ENCODE results near the gene SOX10. TPM values are rescaled to one million over a fixed set of nuclear protein-coding genes. Genes with fewer than 3 reads are reported as not detected.
A peak's percentile ranks its signal among the peaks of the same experiment; 100 is the strongest.

SOX10 gene
- total RNA-seq, 2 experiments from 2014 or later, result not detected

DNA sequence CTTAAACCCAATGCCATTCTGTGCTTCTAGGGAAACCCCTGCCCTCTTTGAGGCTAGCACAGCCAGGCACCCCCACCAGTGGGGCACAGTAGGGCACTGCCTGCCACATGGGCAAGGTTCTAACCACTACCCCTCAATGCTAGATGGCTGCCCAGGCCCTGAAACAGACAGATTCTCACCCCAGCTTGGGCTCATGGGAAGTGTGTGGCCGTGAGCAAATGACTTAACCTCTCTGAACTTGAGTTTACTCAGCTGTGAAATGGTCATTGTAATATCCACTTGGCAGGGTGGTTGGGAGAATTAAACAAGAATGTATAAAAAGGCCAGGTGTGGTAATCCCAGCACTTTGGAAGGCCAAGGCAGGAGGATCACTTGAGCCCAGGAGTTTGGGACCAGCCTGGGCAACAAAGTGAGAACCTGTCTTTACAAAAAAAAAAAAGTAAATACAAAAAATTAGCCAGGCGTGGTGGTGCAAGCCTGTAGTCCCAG, 53.4 kb downstream of the SOX10 start:
- Mint-ChIP-seq H3K36me3 (ENCODE audit: low read depth) (peaks cover 7% of the 10 kb centered on the region), H3K4me3 (no peak overlapping the region), H3K27me3 (ENCODE audit: low read depth) (no peaks in the 10 kb centered on the region), H3K9me3 (ENCODE audit: insufficient read depth) (no peaks in the 10 kb centered on the region), H3K27ac (no peak overlapping the region), H3K4me1 (ENCODE audit: low read depth) (peaks cover 15% of the 10 kb centered on the region)
- ATAC-seq (no peak), DNase-seq (no peak)
- ChIA-PET CTCF (interaction anchor here (1.2 to 1.7 kb wide), 4 partner anchors 21 to 324 kb away, joined by 3 to 7 read pairs (median 4); partner anchors contain the start of genes C22orf23 and POLR2F), POLR2A (no interaction called here)

DNA sequence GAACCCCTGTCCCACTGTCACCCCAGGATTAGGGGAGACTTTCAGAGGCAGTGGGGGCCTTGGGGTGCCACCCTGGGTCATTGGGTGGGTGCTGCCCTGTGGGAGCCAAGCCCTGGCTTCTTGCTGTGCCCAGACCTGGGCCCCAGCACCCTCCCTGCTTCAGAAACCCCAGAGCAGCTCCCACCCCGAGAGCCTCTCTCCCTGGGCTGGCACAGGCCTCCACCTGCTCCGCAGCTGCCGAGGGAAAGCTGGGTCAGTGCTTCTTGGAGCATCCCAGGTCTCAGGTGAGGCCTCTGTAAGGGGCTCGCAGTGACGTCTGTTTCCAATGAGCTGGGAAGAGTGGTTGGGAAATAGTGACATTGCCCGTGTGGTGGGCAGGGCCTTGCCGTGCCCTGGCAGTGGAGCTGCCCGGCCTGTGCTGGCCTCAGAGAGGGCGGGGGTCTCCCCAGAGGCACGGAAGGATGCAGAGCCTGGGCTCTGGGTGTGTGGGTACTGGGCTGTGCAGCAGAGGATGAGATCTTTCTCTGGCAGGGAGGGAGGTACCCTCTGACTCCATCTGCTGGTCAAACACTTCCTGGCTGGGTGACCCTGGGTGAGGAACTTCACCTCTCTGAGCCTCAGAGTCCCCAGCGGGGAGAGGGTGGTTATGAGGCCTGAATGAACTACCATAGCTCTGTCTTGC, 53.9 kb downstream of the SOX10 start:
- Mint-ChIP-seq H3K9me3 (ENCODE audit: insufficient read depth) (no peaks in the 10 kb centered on the region), H3K4me1 (ENCODE audit: low read depth) (peaks cover 15% of the 10 kb centered on the region), H3K27me3 (ENCODE audit: low read depth) (no peaks in the 10 kb centered on the region), H3K27ac (no peak overlapping the region), H3K36me3 (ENCODE audit: low read depth) (peaks cover 7% of the 10 kb centered on the region), H3K4me3 (no peak overlapping the region)
- DNase-seq, result peak; percentile 52
- no peak for ATAC-seq
- POLR2A ChIA-PET, result no interaction called here
- CTCF ChIA-PET, result interaction anchor here (1.2 to 1.7 kb wide), 4 partner anchors 20 to 324 kb away, joined by 3 to 7 read pairs (median 4); partner anchors contain the start of genes C22orf23 and POLR2F

DNA sequence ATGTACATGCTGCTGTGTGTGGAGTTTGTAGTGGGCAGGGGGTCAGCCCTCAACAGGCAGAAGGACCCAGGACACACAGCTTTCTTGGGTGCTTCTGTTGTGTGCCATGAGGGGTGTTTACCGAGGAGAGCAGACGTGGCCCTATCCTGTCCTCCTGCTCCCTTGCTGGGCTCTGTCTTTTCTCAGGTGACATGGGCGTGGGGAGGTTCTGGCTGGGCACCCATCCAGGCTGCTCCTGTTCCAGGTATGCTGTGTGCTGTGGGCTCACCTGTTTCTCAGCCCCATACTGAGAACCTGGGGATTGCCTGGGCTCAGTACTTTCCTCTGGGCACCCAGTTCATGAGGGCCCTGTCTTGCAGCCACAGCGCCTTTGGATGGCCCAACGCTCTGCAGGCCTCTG, 55.0 kb downstream of the SOX10 start:
- Mint-ChIP-seq H3K9me3 (ENCODE audit: insufficient read depth) (no peaks in the 10 kb centered on the region), H3K27ac (peak overlapping the region; percentile 60), H3K27me3 (ENCODE audit: low read depth) (no peaks in the 10 kb centered on the region), H3K36me3 (ENCODE audit: low read depth) (peaks cover 7% of the 10 kb centered on the region), H3K4me3 (no peak overlapping the region), H3K4me1 (ENCODE audit: low read depth) (peaks cover 15% of the 10 kb centered on the region)
- ChIA-PET CTCF (no interaction called here), POLR2A (no interaction called here)
- DNase-seq, result no peak
- ATAC-seq, result no peak

DNA sequence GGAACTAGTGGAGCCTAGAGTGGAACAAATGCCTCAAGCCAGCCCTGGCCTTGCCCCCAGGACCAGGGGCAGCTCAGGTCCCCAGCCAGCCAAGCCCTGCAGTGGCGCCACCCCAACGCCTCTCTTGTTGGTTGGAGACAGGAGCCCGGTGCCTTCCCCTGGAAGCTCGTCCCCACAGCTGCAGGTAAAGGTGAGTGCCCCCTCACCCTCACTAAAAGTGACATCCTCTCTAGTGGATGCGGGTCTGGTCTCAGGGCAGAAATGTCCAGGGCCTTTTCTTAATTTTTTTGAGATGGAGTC, 56.8 kb downstream of the SOX10 start:
- peaks cover 4% of the 10 kb centered on the region for H3K4me1 Mint-ChIP-seq (ENCODE audit: low read depth)
- no peak overlapping the region for H3K4me3 Mint-ChIP-seq
- no peaks in the 10 kb centered on the region for H3K9me3 Mint-ChIP-seq (ENCODE audit: insufficient read depth)
- H3K36me3 Mint-ChIP-seq (ENCODE audit: low read depth), result peaks cover 8% of the 10 kb centered on the region
- no peak for ATAC-seq
- ChIA-PET POLR2A (no interaction called here), CTCF (no interaction called here)
- no peak for DNase-seq
- H3K27me3 Mint-ChIP-seq (ENCODE audit: low read depth), result no peaks in the 10 kb centered on the region
- no peak overlapping the region for H3K27ac Mint-ChIP-seq

DNA sequence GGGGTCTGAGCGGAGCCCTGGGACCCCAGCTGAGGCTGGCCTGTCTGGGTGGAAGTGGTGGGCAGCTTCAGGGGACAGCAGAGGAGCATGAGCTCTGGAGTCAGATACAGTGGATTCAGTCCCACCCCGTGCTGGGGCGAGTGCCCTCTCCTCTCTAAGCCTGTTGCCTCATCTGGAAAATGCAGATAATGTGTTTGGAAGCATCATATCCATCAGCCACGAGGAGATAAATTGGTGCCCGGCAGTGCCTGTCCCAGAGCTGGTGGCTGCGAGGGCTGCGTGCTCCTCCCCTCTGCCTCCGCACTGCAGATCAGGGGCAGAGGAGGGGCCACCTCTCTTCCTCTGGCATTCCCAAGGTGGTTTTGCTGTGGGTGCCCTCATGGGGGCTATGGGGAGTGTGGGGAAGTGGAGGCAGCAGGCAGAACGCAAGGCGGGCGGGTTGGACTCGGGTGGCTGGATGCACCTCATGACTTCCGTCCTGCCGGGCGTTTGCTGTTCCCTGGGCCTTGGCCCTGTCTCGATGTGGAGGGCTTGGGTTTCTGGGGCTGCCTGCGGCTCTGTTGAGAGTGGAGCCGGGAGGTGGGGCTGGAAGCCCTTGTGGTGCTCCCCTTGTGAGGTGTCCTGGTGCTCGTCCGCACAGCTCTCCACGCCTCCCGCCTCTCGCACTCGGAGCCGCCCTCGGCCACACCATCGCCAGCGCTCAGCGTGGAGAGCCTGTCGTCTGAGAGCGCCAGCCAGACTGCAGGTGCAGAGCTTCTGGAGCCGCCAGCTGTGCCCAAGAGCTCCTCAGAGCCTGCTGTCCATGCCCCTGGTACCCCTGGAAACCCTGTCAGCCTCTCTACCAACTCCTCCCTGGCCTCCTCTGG, 57.4 kb downstream of the SOX10 start:
- no peaks in the 10 kb centered on the region for H3K27me3 Mint-ChIP-seq (ENCODE audit: low read depth)
- H3K36me3 Mint-ChIP-seq (ENCODE audit: low read depth), result peaks cover 8% of the 10 kb centered on the region
- peaks cover 4% of the 10 kb centered on the region for H3K4me1 Mint-ChIP-seq (ENCODE audit: low read depth)
- H3K9me3 Mint-ChIP-seq (ENCODE audit: insufficient read depth), result no peaks in the 10 kb centered on the region
- ATAC-seq, result no peak
- ChIA-PET POLR2A (no interaction called here), CTCF (no interaction called here)
- H3K4me3 Mint-ChIP-seq, result no peak overlapping the region
- H3K27ac Mint-ChIP-seq, result no peak overlapping the region
- no peak for DNase-seq

DNA sequence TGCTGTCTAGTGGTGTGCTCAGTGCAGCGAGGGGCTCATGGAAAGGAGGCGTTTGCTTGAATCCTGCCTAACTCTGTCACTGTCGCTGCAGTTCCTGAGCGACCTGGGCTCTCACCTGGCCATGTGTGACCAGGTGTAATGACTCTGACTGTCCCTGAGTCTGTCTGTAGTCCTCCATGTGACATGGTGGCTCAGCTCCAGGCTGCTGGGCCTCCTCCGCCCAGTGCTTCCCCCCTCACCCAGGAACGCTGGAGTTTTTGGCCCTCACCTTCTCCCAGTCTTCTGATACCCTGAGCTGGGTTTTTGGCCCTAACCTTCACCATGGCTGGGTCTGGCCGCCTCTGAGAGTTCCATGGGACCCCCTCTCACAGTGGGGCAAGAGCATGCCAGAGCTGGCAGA, 58.0 kb downstream of the SOX10 start:
- CTCF ChIA-PET, result no interaction called here
- peaks cover 4% of the 10 kb centered on the region for H3K4me1 Mint-ChIP-seq (ENCODE audit: low read depth)

DNA sequence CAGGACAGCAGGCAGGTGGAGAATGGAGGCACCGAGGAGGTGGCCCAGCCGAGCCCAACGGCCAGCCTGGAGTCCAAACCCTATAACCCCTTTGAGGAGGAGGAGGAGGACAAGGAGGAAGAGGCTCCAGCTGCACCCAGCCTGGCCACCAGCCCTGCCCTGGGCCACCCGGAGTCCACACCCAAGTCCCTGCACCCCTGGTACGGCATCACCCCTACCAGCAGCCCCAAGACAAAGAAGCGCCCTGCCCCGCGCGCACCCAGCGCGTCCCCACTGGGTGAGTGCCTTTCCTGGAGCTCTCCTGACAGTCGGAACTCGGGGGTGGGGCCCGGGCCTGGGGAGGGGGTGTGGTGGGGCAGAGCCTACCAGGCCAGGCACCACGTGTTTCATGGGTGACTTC, 58.6 kb downstream of the SOX10 start:
- DNase-seq, result no peak
- ChIA-PET CTCF (no interaction called here), POLR2A (interaction anchor here (1.3 kb wide), 1 partner anchor 29 kb away, joined by 4 read pairs; no protein-coding TSS in a partner anchor)
- no peak for ATAC-seq
- Mint-ChIP-seq H3K4me3 (no peak overlapping the region), H3K27ac (no peak overlapping the region), H3K27me3 (ENCODE audit: low read depth) (no peaks in the 10 kb centered on the region), H3K9me3 (ENCODE audit: insufficient read depth) (no peaks in the 10 kb centered on the region), H3K4me1 (ENCODE audit: low read depth) (peaks cover 4% of the 10 kb centered on the region), H3K36me3 (ENCODE audit: low read depth) (peaks cover 10% of the 10 kb centered on the region)

More for the DNA sequence above, 58.0 kb downstream of the SOX10 start:
- no peak overlapping the region for H3K27ac Mint-ChIP-seq
- H3K36me3 Mint-ChIP-seq (ENCODE audit: low read depth), result peaks cover 10% of the 10 kb centered on the region
- ATAC-seq (no peak), DNase-seq (no peak)
- H3K27me3 Mint-ChIP-seq (ENCODE audit: low read depth), result no peaks in the 10 kb centered on the region
- H3K4me3 Mint-ChIP-seq, result no peak overlapping the region
- H3K9me3 Mint-ChIP-seq (ENCODE audit: insufficient read depth), result no peaks in the 10 kb centered on the region
- POLR2A ChIA-PET, result interaction anchor here (1.3 kb wide), 1 partner anchor 30 kb away, joined by 4 read pairs; no protein-coding TSS in a partner anchor

DNA sequence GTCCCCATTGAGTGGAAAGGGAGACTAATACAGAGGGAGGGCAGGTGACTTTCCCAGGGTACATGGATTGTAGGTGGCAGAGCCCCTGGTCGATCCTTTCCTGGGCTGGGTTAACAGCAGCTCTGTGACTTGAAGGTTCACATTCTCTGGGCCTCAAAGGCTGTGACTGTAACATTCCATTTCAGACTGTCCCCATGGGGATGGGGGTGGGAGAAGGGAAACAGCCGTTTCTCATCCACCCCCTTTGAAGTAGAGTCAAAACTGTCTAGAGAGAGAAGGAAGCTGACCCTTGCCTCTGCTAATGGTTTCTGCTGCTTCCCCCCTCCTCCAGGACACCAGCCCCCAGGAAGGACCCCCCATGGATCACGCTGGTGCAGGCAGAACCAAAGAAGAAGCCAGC, 59.0 kb downstream of the SOX10 start:
- Mint-ChIP-seq H3K4me1 (ENCODE audit: low read depth) (peaks cover under 1% of the 10 kb centered on the region), H3K9me3 (ENCODE audit: insufficient read depth) (no peaks in the 10 kb centered on the region), H3K4me3 (no peak overlapping the region), H3K27me3 (ENCODE audit: low read depth) (no peaks in the 10 kb centered on the region), H3K36me3 (ENCODE audit: low read depth) (peaks cover 10% of the 10 kb centered on the region), H3K27ac (no peak overlapping the region)
- ATAC-seq, result no peak
- CTCF ChIA-PET, result no interaction called here
- POLR2A ChIA-PET, result interaction anchor here (1.3 kb wide), 1 partner anchor 29 kb away, joined by 4 read pairs; no protein-coding TSS in a partner anchor
- no peak for DNase-seq

DNA sequence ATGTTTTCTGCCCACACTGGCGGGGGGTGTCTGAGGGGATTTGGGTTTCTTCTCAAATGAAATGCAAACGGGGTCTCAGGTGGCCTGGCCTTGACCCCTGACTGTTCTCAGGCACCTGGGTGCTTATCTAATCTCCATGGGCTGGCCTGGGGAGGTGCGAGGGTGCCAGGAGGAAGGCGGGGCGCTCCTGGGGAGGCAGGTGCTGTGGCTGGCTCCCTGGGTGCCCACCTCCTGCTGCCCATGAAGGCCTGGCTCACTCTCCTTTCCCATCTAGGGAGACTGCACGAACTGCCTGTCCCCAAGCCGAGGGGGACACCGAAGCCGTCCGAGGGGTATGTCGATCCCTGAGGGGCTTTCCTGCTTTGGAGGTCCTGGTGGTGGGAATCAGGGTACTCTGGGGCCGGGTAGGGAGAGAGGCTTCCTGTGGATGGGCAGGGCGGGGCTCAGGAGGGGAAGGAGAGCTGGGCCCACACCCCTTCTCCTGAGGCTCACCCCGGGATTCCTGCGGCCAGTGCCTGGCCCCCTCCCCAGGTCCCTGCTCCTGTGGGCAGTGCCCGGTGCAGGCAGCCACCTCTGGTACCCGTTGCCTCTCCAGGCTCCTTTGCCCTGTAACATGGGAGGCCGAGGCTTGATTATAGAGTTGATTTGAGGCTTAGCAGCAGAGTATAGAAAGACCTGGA, 59.8 kb downstream of the SOX10 start:
- CTCF ChIA-PET, result interaction anchor here (0.6 to 1.1 kb wide), 2 partner anchors 10 to 39 kb away, joined by 3 to 5 read pairs; no protein-coding TSS in a partner anchor
- Mint-ChIP-seq H3K36me3 (ENCODE audit: low read depth) (peaks cover 14% of the 10 kb centered on the region), H3K4me1 (ENCODE audit: low read depth) (peaks cover 5% of the 10 kb centered on the region), H3K27ac (no peak overlapping the region), H3K9me3 (ENCODE audit: insufficient read depth) (no peaks in the 10 kb centered on the region), H3K4me3 (no peak overlapping the region), H3K27me3 (ENCODE audit: low read depth) (no peaks in the 10 kb centered on the region)
- no peak for DNase-seq
- ATAC-seq, result no peak
- POLR2A ChIA-PET, result no interaction called here

DNA sequence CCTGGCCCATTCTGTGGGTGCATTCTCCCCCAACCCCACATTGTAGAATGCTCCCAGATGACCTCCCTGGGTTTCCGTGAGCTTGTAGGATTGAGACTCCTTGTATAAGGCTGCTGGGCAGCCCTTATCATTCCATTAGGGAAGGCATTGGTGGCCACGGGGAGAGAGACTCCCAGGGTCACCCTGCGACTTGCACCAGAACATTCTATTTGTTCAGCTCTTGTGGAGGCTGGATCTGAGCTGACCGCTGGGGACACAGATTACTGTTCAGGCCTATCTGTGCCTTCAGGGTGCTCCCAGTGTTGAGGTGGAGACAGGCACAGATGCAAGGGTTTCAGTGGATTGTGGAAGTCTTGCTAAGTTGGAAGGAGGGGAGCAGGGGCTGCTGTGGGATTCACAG, 60.4 kb downstream of the SOX10 start:
- Mint-ChIP-seq H3K27ac (no peak overlapping the region), H3K9me3 (ENCODE audit: insufficient read depth) (no peaks in the 10 kb centered on the region), H3K4me1 (ENCODE audit: low read depth) (peaks cover 5% of the 10 kb centered on the region), H3K27me3 (ENCODE audit: low read depth) (no peaks in the 10 kb centered on the region), H3K36me3 (ENCODE audit: low read depth) (peaks cover 11% of the 10 kb centered on the region), H3K4me3 (no peak overlapping the region)
- no peak for ATAC-seq
- DNase-seq, result no peak
- ChIA-PET POLR2A (no interaction called here), CTCF (interaction anchor here (0.6 to 1.1 kb wide), 4 partner anchors 8 to 61 kb away, joined by 3 to 5 read pairs (median 3); no protein-coding TSS in a partner anchor)
